Caco-2 (cell line): ENCODE measurements around the gene RFX2. TPM values are rescaled to one million over a fixed set of nuclear protein-coding genes. Genes with fewer than 3 reads are reported as not detected.

Source experiments
- BruUV-seq: library from RNA; stranded (reverse); fragments of 400-500 nt; replicated peaks from 2 replicates; lab custom pipeline; 2021; lab: Mats Ljungman, UMichigan
- CTCF ChIA-PET: fragments of 300-600 bp; sonication (Branson Sonifier 250); formaldehyde crosslinking; loops from one replicate; lab custom pipeline; 2022; ENCODE audit warnings: antibody characterized with exemption; lab: Charles Lee
- POLR2A ChIA-PET: fragments of 300-600 bp; sonication (Branson Sonifier 250); formaldehyde crosslinking; loops from one replicate; lab custom pipeline; 2022; ENCODE audit warnings: antibody characterized with exemption; lab: Charles Lee
- DNase-seq, 2 experiments: peaks; one replicate each; pipeline versions ENCODE4 v3.0.0 to v3.0.0-alpha.2; 2020 to 2022
- H3K27me3 ChIP-seq: replicated peaks from 2 replicates; pipeline ENCODE4 v1.6.0; 2011; ENCODE audit warnings: low read length; ENCODE audit not compliant: control insufficient read depth, insufficient read depth
- H3K36me3 ChIP-seq: 2 replicates; pipeline ENCODE4 v1.5.1; 2011; ENCODE audit warnings: low read length; ENCODE audit not compliant: control insufficient read depth, insufficient read depth
- H3K4me1 ChIP-seq: fragments of 250-450 bp; sonication (Bioruptor Pico); 2 replicates; pipeline ENCODE4 v1.5.1; 2020; ENCODE audit warnings: mild to moderate bottlenecking
- H3K4me3 ChIP-seq: 2 replicates; pipeline ENCODE4 v1.5.1; 2011; ENCODE audit warnings: low read depth, mild to moderate bottlenecking, control low read depth, low read length
- H3K9me3 ChIP-seq: fragments of 250-450 bp; sonication (Bioruptor Pico); 2 replicates; pipeline ENCODE4 v1.5.1; 2020; ENCODE audit warnings: mild to moderate bottlenecking, moderate library complexity
- H3K27ac Mint-ChIP-seq: one replicate; pipeline ENCODE4 v1.8.0; 2022; ENCODE audit warnings: mixed read lengths; ENCODE audit not compliant: unreplicated experiment
- H3K27me3 Mint-ChIP-seq: one replicate; pipeline ENCODE4 v1.8.0; 2022; ENCODE audit warnings: mixed read lengths; ENCODE audit not compliant: insufficient read depth, unreplicated experiment
- H3K36me3 Mint-ChIP-seq: one replicate; pipeline ENCODE4 v1.8.0; 2022; ENCODE audit warnings: mild to moderate bottlenecking, mixed read lengths; ENCODE audit not compliant: insufficient read depth, unreplicated experiment
- H3K4me1 Mint-ChIP-seq: one replicate; pipeline ENCODE4 v1.8.0; 2022; ENCODE audit warnings: low read depth, mixed read lengths; ENCODE audit not compliant: unreplicated experiment
- H3K4me3 Mint-ChIP-seq: one replicate; pipeline ENCODE4 v1.8.0; 2022; ENCODE audit warnings: mild to moderate bottlenecking, moderate library complexity, mixed read lengths; ENCODE audit not compliant: unreplicated experiment
- H3K9me3 Mint-ChIP-seq: one replicate; pipeline ENCODE4 v1.8.0; 2022; ENCODE audit warnings: mixed read lengths; ENCODE audit not compliant: unreplicated experiment
- intact Hi-C: fragments of 100-400 bp; cut with micrococcal nuclease; formaldehyde crosslinking; loops from one replicate; pipeline ENCODE4 v1.10.0; 2022; ENCODE audit not compliant: unreplicated experiment
- total RNA-seq: library from RNA; stranded (reverse); gene quantifications from 2 replicates; pipeline ENCODE4 v1.2.3, GENCODE V29; 2022
- TF ChIP-seq, protein P1 (sequence below), 2 experiments: fragments of 200-600 bp in 1 of 2; IDR thresholded peaks; 1 replicate in 1 of 2; 2 replicates in 1 of 2; pipeline versions ENCODE4 v1.5.1 to v1.8.0; 2011 to 2022; ENCODE audit warnings: antibody characterized with exemption in 1 of 2, control low read depth in 1 of 2, inconsistent platforms in 1 of 2, low read depth in 1 of 2, low read length in 1 of 2, mild to moderate bottlenecking in 1 of 2, moderate library complexity in 1 of 2; ENCODE audit not compliant: insufficient read depth in 1 of 2, severe bottlenecking in 1 of 2, unreplicated experiment in 1 of 2

RFX2 gene
- total RNA-seq, 1 experiment from 2014 or later = 9.3 TPM

DNA sequence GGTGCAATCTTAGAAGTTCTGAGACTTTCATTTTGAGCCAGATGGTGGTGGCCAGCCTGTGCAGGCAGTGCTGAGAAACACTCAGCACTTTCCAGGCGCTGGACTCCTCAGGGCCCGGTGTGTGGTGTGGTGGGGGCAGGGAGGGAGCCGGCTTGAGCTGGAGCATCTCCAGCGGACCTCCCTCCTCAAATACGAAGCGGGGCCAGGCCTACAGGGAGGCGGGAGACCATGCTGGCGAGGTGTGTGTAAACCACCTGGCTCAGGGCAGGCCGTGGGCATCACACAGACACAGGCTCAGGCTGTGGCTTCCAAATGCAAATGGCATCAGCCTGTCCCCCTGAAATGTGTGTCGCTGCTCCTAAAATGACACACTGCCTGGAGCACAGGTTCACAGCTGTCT, 99.1 kb downstream of the RFX2 start:
- BruUV-seq = no TSS peak
- H3K4me1 Mint-ChIP-seq = peaks cover 9% of the 10 kb centered on the region
- ChIA-PET CTCF (no interaction called here), POLR2A (no interaction called here)
- intact Hi-C loops = no loop called here
- Histone ChIP-seq H3K4me1 (no peaks in the 10 kb centered on the region), H3K27me3 (no peaks in the 10 kb centered on the region), H3K9me3 (no peaks in the 10 kb centered on the region), H3K4me3 (no peak overlapping the region), H3K36me3 (no peaks in the 10 kb centered on the region)
- no peak overlapping the region for H3K27ac Mint-ChIP-seq
- no peaks in the 10 kb centered on the region for H3K27me3 Mint-ChIP-seq
- DNase-seq = no peak
- no peaks in the 10 kb centered on the region for H3K9me3 Mint-ChIP-seq
- H3K36me3 Mint-ChIP-seq = no peaks in the 10 kb centered on the region
- no peak overlapping the region for H3K4me3 Mint-ChIP-seq
- TF ChIP-seq, protein P1, sequence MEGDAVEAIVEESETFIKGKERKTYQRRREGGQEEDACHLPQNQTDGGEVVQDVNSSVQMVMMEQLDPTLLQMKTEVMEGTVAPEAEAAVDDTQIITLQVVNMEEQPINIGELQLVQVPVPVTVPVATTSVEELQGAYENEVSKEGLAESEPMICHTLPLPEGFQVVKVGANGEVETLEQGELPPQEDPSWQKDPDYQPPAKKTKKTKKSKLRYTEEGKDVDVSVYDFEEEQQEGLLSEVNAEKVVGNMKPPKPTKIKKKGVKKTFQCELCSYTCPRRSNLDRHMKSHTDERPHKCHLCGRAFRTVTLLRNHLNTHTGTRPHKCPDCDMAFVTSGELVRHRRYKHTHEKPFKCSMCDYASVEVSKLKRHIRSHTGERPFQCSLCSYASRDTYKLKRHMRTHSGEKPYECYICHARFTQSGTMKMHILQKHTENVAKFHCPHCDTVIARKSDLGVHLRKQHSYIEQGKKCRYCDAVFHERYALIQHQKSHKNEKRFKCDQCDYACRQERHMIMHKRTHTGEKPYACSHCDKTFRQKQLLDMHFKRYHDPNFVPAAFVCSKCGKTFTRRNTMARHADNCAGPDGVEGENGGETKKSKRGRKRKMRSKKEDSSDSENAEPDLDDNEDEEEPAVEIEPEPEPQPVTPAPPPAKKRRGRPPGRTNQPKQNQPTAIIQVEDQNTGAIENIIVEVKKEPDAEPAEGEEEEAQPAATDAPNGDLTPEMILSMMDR (IDR thresholded peaks at IDR 0.05; ENCODE audit: insufficient read depth in 1 of 2, low read depth in 1 of 2, low read length in 1 of 2, severe bottlenecking in 1 of 2, unreplicated experiment in 1 of 2) = no peak

GRCh38 chr19:6010107-6010506, 100.2 kb downstream of the RFX2 start:
- CTCF ChIA-PET = no interaction called here
- no peaks in the 10 kb centered on the region for H3K9me3 ChIP-seq
- no peak overlapping the region for H3K4me3 Mint-ChIP-seq
- no peaks in the 10 kb centered on the region for H3K36me3 Mint-ChIP-seq
- TF ChIP-seq, protein P1 (IDR thresholded peaks at IDR 0.05; ENCODE audit: insufficient read depth in 1 of 2, low read depth in 1 of 2, low read length in 1 of 2, severe bottlenecking in 1 of 2, unreplicated experiment in 1 of 2) = no peak
- no peaks in the 10 kb centered on the region for H3K4me1 ChIP-seq
- no peaks in the 10 kb centered on the region for H3K36me3 ChIP-seq
- DNase-seq = no peak
- H3K4me3 ChIP-seq = no peak overlapping the region
- no peaks in the 10 kb centered on the region for H3K9me3 Mint-ChIP-seq
- POLR2A ChIA-PET = interaction anchor here (0.6 kb wide), 1 partner anchor 290 kb away, joined by 7 read pairs; the partner anchor contains the start of genes CATSPERD and LONP1
- no peaks in the 10 kb centered on the region for H3K27me3 Mint-ChIP-seq
- no TSS peak for BruUV-seq
- intact Hi-C loops = no loop called here
- H3K27me3 ChIP-seq = no peaks in the 10 kb centered on the region
- peaks cover 9% of the 10 kb centered on the region for H3K4me1 Mint-ChIP-seq
- H3K27ac Mint-ChIP-seq = no peak overlapping the region

- intact Hi-C loops = no loop called here
- H3K36me3 Mint-ChIP-seq = peaks cover under 1% of the 10 kb centered on the region
- H3K4me3 Mint-ChIP-seq = no peak overlapping the region
- BruUV-seq = no TSS peak
- no peaks in the 10 kb centered on the region for H3K27me3 ChIP-seq
- ChIA-PET CTCF (interaction anchor here (1.7 kb wide), 1 partner anchor 15 kb away, joined by 4 read pairs; no protein-coding TSS in a partner anchor), POLR2A (no interaction called here)
- TF ChIP-seq, protein P1 (IDR thresholded peaks at IDR 0.05; ENCODE audit: insufficient read depth in 1 of 2, low read depth in 1 of 2, low read length in 1 of 2, severe bottlenecking in 1 of 2, unreplicated experiment in 1 of 2) = no peak
- no peak overlapping the region for H3K27ac Mint-ChIP-seq
- H3K4me3 ChIP-seq = no peak overlapping the region
- no peaks in the 10 kb centered on the region for H3K4me1 ChIP-seq
- DNase-seq = no peak
- no peaks in the 10 kb centered on the region for H3K36me3 ChIP-seq
- no peaks in the 10 kb centered on the region for H3K9me3 ChIP-seq
- H3K27me3 Mint-ChIP-seq = no peaks in the 10 kb centered on the region
- no peaks in the 10 kb centered on the region for H3K4me1 Mint-ChIP-seq
- no peaks in the 10 kb centered on the region for H3K9me3 Mint-ChIP-seq
These were observed 102.4 kb downstream of the RFX2 start for GRCh38 chr19:6007866-6008265.
